Body of pancreas (tissue), 4 donors: Measurements from ENCODE around the gene EIF5A. TPM values are rescaled to one million over a fixed set of nuclear protein-coding genes. Genes with fewer than 3 reads are reported as not detected.

ENCODE experiments used
- ATAC-seq: fragments of 150-250 bp; one replicate; pipeline ENCODE4 v1.9.1; 2016
- DNase-seq, 4 donors: peaks; one replicate each; pipeline ENCODE4 v3.0.0-alpha.2; 2019
- H3K27ac ChIP-seq, 4 donors: fragments of 200-600 bp; sonication (generic); 1 replicate in 3 of 4; 2 replicates in 1 of 4; pipeline versions ENCODE4 v1.5.1 to v1.6.1; 2016 to 2019; ENCODE audit warnings: mild to moderate bottlenecking in 1 of 4, mixed read lengths in 1 of 4, moderate library complexity in 1 of 4
- H3K27me3 ChIP-seq, 2 donors: fragments of 200-600 bp; sonication (generic); one replicate each; pipeline ENCODE4 v1.6.0; 2016; ENCODE audit warnings: mild to moderate bottlenecking in 1 of 2
- H3K36me3 ChIP-seq, 2 donors: fragments of 200-600 bp; sonication (generic); replicated peaks in 1 of 2; 2 replicates each; pipeline ENCODE4 v1.5.1; 2016; ENCODE audit warnings: low read depth in 2 of 2; ENCODE audit not compliant: insufficient read depth in 1 of 2
- H3K4me1 ChIP-seq: fragments of 200-600 bp; sonication (generic); one replicate; pipeline ENCODE4 v1.6.0; 2016
- H3K4me3 ChIP-seq, 2 donors: fragments of 200-600 bp; sonication (generic); 1 replicate in 1 of 2; 2 replicates in 1 of 2; pipeline ENCODE4 v1.5.1; 2016 to 2019
- H3K9me3 ChIP-seq, 3 donors: fragments of 200-600 bp; sonication (generic); 1 replicate in 2 of 3; 2 replicates in 1 of 3; pipeline ENCODE4 v1.5.1; 2016
- CTCF ChIP-seq, 7 experiments: fragments of 450-650 bp in 4 of 7; fragments of 200-600 bp in 3 of 7; sonication (generic) in 3 of 7; IDR thresholded peaks; one replicate each; pipeline ENCODE4 v1.5.1; 2016 to 2019; ENCODE audit warnings: antibody characterized with exemption in 7 of 7
- POLR2A ChIP-seq, 3 donors: fragments of 450-650 bp; IDR thresholded peaks; one replicate each; pipeline ENCODE4 v1.6.1; 2016; ENCODE audit warnings: antibody characterized with exemption in 3 of 3, mild to moderate bottlenecking in 2 of 3
- WGBS, 2 donors: methylation state at CpG; one replicate each; pipeline ENCODE4 v1.1.5; 2017; 5-methylcytosine and 5-hydroxymethylcytosine counted together
- intact Hi-C: fragments of 100-400 bp; cut with DNase I; formaldehyde crosslinking; loops from one replicate; pipeline ENCODE4 v1.15.1; 2023
- total RNA-seq, 2 donors: library from RNA; depleted of rRNA; stranded (reverse); fragments of >200 nt; gene quantifications; one replicate each; pipeline ENCODE4 v1.1.0, GENCODE V29; 2016

EIF5A gene
- total RNA-seq, 2 donors from 2014 or later, result 97.0 to 134 TPM

- TF ChIP-seq POLR2A (IDR thresholded peaks at IDR 0.05) (no peak), CTCF (IDR thresholded peaks at IDR 0.05) (no peak)
- Histone ChIP-seq H3K9me3 (no peaks in the 10 kb centered on the region), H3K4me1 (peaks cover 24% of the 10 kb centered on the region), H3K27ac (no peak overlapping the region), H3K4me3 (no peak overlapping the region), H3K27me3 (no peaks in the 10 kb centered on the region), H3K36me3 (peaks cover 0 to 29% of the 10 kb centered on the region in 2 donors)
- intact Hi-C loops, result no loop called here
- DNase-seq, result no peak
- ATAC-seq, result no peak
- 87 to 93% methylated on average over 3 to 13 of the region's 13 CpGs for WGBS, 2 donors
These were observed 10.9 kb downstream of the EIF5A start for GRCh38 chr17:7318121-7318860.

- intact Hi-C loops, result no loop called here
- DNase-seq (no peak), ATAC-seq (no peak)
- H3K4me3 ChIP-seq, result no peak overlapping the region
- H3K36me3 ChIP-seq, result peaks cover 0 to 31% of the 10 kb centered on the region in 2 donors
- WGBS, 2 donors, result 91% methylated on average over 15 of the region's 15 CpGs
- H3K27ac ChIP-seq, result no peak overlapping the region
- no peaks in the 10 kb centered on the region for H3K9me3 ChIP-seq
- no peak for TF ChIP-seq POLR2A (IDR thresholded peaks at IDR 0.05)
- no peak for TF ChIP-seq CTCF (IDR thresholded peaks at IDR 0.05)
- H3K27me3 ChIP-seq, result no peaks in the 10 kb centered on the region
- H3K4me1 ChIP-seq, result no peaks in the 10 kb centered on the region
These were observed 14.0 kb downstream of the EIF5A start for GRCh38 chr17:7321466-7321865.

GRCh38 chr17:7322520-7323194 lies 15.2 kb downstream of the EIF5A start:
- 85 to 92% methylated on average over 7 to 21 of the region's 22 CpGs for WGBS, 2 donors
- no peak overlapping the region for H3K27ac ChIP-seq
- H3K27me3 ChIP-seq, result no peaks in the 10 kb centered on the region
- no peak overlapping the region for H3K4me3 ChIP-seq
- intact Hi-C loops, result no loop called here
- peaks cover 0 to 31% of the 10 kb centered on the region in 2 donors for H3K36me3 ChIP-seq
- H3K9me3 ChIP-seq, result no peaks in the 10 kb centered on the region
- ATAC-seq (no peak), DNase-seq (no peak)
- H3K4me1 ChIP-seq, result peaks cover 2% of the 10 kb centered on the region
- TF ChIP-seq POLR2A (IDR thresholded peaks at IDR 0.05), result no peak
- no peak for TF ChIP-seq CTCF (IDR thresholded peaks at IDR 0.05)

DNA sequence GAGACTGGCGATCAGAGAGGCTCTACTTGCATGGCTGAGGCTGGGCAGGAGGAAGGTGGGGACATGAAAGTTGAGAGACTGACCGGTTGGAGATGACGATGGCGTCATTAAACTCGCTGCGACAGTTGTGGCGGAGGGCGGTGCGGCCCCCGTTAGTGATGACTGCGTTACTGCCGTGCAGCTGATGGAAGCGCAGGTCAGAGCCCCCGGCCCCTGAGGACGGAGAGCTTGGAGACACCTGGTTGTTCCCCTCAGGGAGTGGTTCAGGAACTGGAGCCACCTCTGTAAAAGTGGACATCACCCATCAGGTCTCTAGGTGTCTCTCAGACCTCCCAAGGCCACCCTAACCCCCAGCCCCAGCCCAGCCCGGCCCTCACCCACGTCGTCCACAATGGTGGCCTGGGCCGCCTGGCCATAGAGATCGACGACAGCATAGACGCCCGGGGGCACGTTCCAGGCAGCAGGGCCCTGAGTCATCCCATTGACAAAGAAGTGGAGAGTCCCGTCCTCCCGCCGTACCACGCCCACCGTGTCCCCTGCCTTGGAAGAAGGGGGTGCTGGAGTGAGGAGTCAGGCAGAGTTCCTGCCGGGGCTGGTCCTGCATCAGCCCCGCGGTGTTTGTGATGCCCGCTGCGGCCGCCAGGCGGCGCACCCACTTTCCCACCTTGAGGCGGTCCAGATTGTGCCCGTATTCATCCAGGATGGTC lies 16.5 kb downstream of the EIF5A start:
- DNase-seq (peak in 3 of 4 donors; percentile 45 to 70 (median 60)), ATAC-seq (no peak)
- peaks cover 14% of the 10 kb centered on the region for H3K4me1 ChIP-seq
- 68 to 91% methylated on average over 25 to 39 of the region's 39 CpGs for WGBS, 2 donors
- H3K36me3 ChIP-seq, result peaks cover 0 to 23% of the 10 kb centered on the region in 2 donors
- TF ChIP-seq CTCF (IDR thresholded peaks at IDR 0.05) (peak; percentile 42 to 71 (median 64)), POLR2A (IDR thresholded peaks at IDR 0.05) (no peak)
- no peaks in the 10 kb centered on the region for H3K27me3 ChIP-seq
- intact Hi-C loops, result no loop called here
- H3K9me3 ChIP-seq, result no peaks in the 10 kb centered on the region
- H3K4me3 ChIP-seq, result no peak overlapping the region
- no peak overlapping the region for H3K27ac ChIP-seq
